NB4 (cell line): ENCODE measurements around the gene THRA.

Source experiments
- CTCF ChIP-seq: IDR thresholded peaks from one replicate; pipeline ENCODE4 v1.5.1; 2012; ENCODE audit warnings: low read depth, low read length
- POLR2A ChIP-seq: IDR thresholded peaks from 2 replicates; pipeline ENCODE4 v1.6.1; 2011; ENCODE audit warnings: mild to moderate bottlenecking; ENCODE audit not compliant: insufficient read length; ENCODE audit errors: extremely low read depth

DNA sequence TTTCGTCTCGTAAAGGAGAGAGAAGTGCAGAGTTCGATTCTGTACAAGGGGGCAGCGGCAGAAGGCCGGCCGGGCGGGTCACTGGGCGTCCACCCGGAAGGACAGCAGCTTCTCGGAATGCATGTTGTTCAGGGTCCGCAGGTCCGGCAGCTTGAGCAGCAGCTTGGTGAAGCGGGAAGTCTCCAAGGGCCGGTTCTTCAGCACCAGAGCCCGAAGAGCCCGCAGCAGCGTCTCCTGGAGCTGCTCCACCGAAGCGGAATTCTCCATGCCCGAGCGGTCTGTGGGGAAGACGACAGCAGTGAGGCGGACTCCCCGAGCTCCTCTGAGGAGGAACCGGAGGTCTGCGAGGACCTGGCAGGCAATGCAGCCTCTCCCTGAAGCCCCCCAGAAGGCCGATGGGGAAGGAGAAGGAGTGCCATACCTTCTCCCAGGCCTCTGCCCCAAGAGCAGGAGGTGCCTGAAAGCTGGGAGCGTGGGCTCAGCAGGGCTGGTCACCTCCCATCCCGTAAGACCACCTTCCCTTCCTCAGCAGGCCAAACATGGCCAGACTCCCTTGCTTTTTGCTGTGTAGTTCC lies 30.3 kb downstream of the THRA start:
- TF ChIP-seq CTCF (no peak), POLR2A (no peak)
